ENCODE measurements around the gene MMEL1.

Gene MMEL1

DNA sequence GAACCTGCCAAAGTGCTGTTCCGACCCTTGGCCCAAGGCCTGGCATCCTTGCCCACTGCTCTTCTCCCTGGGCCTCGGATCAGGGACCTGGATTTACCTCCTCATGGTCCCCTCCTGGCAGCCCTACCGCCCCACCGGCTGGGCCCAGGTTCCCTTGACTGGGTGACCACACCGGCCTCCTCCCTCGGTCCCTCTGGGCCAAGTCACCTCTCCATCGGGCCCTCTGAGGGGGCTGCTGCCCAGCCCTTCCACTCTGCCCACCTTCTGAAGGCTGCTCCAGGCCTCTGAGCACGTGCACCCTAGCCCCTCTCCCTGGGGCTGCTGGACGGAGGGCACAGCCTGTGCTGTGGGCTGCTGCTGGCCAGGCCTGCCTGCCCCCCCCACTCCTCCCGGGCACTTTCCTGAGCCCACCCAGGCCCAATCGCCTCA, 9.3 kb upstream of the MMEL1 start:
- DNase-seq, result no peak

DNA sequence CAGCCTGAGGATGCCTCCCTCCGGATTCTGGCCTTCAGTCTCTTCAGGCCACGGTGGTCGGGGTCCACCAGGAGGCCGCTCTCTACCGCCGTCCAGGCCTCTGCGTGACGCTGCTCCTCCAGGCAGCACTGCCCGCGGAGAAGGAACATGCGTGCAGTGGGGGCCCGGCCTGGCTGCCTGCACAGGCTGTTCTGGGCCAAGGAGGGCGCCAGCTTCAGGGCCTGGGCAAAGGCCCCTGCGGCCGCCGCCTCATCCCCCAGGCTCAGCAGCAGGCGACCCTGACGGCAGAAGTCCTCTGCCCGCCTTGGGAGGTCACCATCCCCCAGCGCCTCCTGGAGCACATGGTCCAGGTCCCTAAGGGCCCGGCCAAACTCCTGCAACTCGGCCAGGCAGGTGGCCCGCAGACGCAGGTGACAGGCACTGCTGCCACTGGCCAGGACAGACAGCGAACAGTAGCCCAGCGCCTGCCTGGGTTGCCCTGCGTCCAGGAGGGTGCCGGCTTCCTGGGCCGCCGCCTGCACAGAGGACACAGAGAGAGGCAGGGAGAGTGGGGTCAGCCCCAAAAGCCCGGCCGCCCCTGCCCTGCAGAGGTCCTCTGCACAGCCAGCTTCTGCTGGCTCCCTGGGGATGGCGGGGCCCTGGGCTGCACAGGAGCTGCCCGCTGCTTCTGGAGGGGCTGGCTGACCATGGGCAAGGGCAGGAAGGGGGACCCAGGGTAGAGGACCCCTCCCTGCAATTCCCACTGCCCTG, 8.7 kb upstream of the MMEL1 start:
- no peak for DNase-seq

- DNase-seq, result no peak
Measured at GRCh38 chr1:2640626-2641025, 7.8 kb upstream of the MMEL1 start.

DNA sequence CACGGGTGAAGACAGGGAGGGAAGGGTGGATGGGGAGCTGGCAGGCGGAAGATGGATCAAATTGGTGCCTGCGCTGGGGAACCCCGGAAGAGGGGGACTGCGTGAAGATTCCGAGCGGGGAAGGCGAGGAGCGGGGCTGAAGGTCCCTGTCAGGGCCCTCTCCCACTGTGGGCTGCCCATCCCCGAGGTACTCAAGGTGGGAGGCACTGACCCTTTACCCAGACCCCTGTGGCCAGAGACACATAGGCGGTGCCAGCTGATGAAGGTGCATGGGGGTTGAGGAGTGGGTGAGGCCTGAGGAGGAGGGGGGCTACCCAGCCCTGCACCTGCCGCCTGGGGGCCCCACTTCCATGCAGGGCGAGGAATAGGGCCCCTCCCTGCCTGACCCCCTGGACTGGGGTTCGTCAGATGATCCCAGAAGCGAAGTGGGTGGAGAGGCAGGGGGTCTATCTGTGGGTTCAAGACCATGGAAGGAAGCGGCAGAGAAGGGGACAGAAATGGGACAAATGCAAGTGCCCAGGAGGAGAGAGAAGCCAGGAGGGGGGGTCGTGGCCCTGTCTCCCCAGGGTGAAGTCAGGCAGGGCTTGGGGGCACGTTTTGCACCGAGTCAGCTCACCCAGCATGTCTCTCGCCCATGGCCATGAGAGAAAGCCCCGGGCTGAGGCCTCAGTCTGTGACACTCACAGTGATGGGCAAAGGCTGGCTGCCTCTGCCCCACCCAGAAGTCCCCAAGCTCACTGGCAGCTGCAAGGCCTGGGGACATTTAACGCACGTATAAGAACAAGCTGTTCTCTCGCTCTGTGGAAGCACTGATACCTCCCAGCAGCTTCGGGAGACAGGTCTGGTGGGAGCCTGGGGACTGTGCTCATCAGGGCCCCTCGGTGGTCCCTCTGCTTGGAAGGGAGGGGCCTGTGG, 7.0 kb upstream of the MMEL1 start:
- DNase-seq, result no peak

- DNase-seq, result no peak
Measured at GRCh38 chr1:2639203-2639602, 6.4 kb upstream of the MMEL1 start.

- no peak for DNase-seq
Measured at GRCh38 chr1:2638466-2639115, 5.8 kb upstream of the MMEL1 start.

DNA sequence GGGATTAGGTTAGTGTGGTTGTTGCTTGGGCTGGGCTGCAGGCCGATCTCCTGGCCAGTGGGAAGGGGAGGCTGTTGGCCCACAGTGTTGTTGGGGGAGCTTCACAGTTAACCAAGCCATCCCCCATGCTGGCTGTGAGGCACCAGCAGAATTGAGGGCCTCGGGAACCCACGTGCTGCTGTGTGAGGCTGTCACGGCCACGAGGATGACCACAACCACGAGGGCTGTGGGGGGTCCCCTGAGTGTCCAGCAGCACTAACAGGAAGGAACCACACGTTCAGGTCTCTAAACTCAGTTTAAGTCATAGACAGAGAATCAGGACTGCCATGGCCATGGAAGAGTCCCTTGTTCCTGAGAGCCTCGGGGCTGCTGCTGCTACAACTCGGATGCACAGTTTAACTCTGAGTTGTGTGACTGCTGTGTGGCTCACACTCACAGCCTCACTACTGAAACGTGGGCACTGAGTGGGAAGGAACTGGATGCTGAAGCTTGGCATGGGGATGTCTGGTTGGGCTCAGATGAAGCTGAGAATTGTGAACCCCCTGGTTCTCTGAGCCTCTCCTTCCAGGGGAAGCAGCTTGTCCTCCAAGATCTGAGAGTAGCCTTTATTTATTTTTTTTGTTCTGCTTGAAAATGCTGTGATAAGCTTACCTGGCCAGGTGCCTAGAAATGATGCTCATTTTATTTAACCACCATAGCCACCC, 4.8 kb upstream of the MMEL1 start:
- no peak for DNase-seq

GRCh38 chr1:2636733-2637132, 3.9 kb upstream of the MMEL1 start:
- no peak for DNase-seq

GRCh38 chr1:2635361-2636010, 2.7 kb upstream of the MMEL1 start:
- no peak for DNase-seq

- DNase-seq, result no peak
Measured at GRCh38 chr1:2633936-2634491, 1.2 kb upstream of the MMEL1 start.

GRCh38 chr1:2633366-2633935, 635 bp upstream of the MMEL1 start:
- no peak for DNase-seq

GRCh38 chr1:2632051-2632430, 775 bp downstream of the MMEL1 start:
- DNase-seq, result no peak

- DNase-seq, result no peak
Measured at GRCh38 chr1:2631136-2632050, 1.4 kb downstream of the MMEL1 start.

DNA sequence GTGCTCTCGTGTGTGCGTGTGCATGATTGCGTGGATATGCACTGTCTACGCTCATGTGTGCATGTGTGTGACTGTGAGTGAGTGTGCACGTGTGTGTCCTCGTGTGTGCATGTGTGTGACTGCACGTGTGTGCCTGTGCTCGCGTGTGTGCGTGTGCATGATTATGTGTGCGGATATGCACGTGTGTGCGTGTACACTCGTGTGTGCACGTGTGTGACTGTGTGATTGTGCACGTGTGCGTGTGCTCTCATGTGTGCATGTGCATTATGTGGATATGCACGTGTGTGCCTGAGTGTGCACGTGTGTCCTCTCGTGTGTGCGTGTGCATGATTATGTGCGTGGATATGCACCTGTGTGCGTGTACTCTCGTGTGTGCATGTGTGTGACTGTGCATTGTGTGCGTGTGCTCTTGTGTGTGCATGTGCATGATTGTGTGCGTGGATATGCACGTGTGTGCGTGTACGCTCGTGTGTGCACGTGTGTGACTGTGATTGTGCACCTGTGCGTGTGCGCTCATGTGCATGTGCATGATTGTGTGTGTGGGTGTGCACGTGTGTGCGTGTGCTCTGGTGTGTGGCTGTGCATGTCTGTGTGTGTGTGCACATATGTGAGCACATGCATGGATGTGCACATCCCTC, 2.2 kb downstream of the MMEL1 start:
- no peak for DNase-seq

- DNase-seq, result no peak
Measured at GRCh38 chr1:2629627-2630497, 3.0 kb downstream of the MMEL1 start.

DNA sequence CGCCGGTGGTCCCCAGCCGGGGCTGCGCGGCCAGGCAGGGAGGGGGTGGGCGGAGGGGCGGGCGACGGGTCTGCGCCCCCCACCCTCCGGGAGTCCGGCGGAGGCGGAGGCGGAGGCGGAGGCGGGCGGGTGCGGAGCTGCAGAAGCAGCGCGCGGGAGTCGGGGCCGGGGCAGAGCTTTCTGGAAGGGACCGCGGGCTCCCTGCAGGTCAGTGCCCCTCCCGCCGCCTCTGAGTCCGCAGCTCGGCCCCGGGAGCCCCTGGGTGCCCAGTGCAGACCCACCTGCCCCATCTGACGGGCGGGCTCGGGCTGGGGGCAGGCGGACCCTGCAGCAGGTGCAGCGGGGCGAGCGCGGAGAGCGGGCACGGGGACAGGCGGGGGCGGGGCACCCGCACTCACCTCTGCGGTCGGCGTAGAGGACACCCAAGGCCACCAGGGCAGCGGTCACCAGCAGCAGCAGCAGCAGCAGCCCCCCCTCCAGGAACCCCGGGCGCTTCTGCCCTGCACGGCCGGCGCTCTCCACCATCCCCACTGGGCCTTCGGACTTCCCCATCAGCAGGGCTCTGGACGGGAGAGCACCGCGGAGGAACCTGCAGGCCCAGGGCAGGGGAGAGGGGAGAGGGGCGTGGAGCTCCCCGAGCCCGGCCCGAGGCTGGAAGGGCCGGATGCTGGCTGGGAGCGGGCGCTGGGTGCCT, 3.7 kb downstream of the MMEL1 start:
- no peak for DNase-seq

DNA sequence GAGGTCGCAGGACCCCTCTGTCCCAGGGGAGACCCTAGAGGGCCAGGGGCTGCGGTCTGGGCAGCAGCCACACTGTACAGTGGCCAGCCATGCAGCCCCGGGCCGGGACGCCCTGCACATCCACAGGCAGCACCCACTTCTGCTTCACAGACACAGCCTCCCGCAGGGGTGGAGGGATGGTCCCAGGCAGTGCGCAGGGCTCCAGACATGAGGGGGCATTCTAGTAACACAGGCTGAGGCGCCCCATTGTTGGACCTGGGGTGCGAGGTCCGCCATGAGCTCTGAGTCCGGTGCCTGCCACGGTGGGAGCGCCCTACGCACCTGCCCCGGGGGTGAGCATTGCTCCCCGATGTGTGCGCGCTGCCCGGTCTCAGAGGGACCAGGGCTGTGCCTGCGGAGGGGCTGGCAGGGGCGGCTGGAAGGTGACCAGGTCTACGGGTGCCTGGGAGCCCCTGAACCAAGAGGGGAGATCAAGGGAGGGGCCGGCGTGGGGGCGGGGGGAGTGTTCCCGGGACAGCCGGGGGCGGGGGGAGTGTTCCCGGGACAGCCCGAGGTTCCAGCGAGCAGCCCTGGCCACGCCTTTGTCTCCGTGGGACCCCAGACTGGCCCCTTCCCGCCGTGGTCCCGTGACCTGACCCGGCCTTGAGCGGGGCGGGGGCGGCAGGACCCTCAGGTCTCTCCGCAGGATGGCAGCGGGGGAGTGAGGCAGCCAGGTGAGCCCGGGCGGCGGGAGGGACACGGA, 4.5 kb downstream of the MMEL1 start:
- no peak for DNase-seq

GRCh38 chr1:2627746-2628145, 5.1 kb downstream of the MMEL1 start:
- DNase-seq, result no peak
